Stimulated activated CD8-positive, alpha-beta memory T cell treated with anti-CD3 and anti-CD28 coated beads, Interleukin-4, amount 100 ng/mL, for 48 hours (primary cell): Measurements from ENCODE around the gene TLK2.
"Not testable (repeated sequence)": the region's sequence is repeated elsewhere in the genome, so short reads cannot be mapped to it uniquely, and the experiment has no call there.

Experiments
- DNase-seq: peaks from one replicate; pipeline ENCODE4 v3.0.0-alpha.2; 2020

The TLK2 gene

GRCh38 chr17:62562656-62563055, 84.0 kb downstream of the TLK2 start:
- DNase-seq = no peak

GRCh38 chr17:62565817-62566216, 87.2 kb downstream of the TLK2 start:
- no peak for DNase-seq

GRCh38 chr17:62566996-62567578, 88.5 kb downstream of the TLK2 start:
- DNase-seq = no peak

- DNase-seq = no peak
Measured at GRCh38 chr17:62572488-62572887, 93.9 kb downstream of the TLK2 start.

- DNase-seq = no peak
Measured at GRCh38 chr17:62572888-62573401, 94.3 kb downstream of the TLK2 start.

GRCh38 chr17:62573480-62574117, 95.0 kb downstream of the TLK2 start:
- no peak for DNase-seq

- DNase-seq = no peak
Measured at GRCh38 chr17:62576382-62576781, 97.8 kb downstream of the TLK2 start.

- no peak for DNase-seq
Measured at GRCh38 chr17:62578757-62579487, 100.3 kb downstream of the TLK2 start.

- no peak for DNase-seq
Measured at GRCh38 chr17:62580947-62581346, 102.3 kb downstream of the TLK2 start.

- no peak for DNase-seq
Measured at GRCh38 chr17:62581764-62582163, 103.1 kb downstream of the TLK2 start.

- DNase-seq = no peak
Measured at GRCh38 chr17:62587554-62587953, 108.9 kb downstream of the TLK2 start.

- DNase-seq = no peak
Measured at GRCh38 chr17:62588109-62588508, 109.5 kb downstream of the TLK2 start.

- DNase-seq = no peak
Measured at GRCh38 chr17:62591333-62591732, 112.7 kb downstream of the TLK2 start.

GRCh38 chr17:62591822-62592221, 113.2 kb downstream of the TLK2 start:
- not testable (repeated sequence) for DNase-seq

- no peak for DNase-seq
Measured at GRCh38 chr17:62592341-62593099, 113.9 kb downstream of the TLK2 start.

- DNase-seq = no peak
Measured at GRCh38 chr17:62595484-62595883, 116.9 kb downstream of the TLK2 start.

- DNase-seq = no peak
Measured at GRCh38 chr17:62596662-62597061, 118.0 kb downstream of the TLK2 start.

- DNase-seq = no peak
Measured at GRCh38 chr17:62597150-62597549, 118.5 kb downstream of the TLK2 start.

- DNase-seq = no peak
Measured at GRCh38 chr17:62597920-62598319, 119.3 kb downstream of the TLK2 start.

GRCh38 chr17:62599964-62600657, 121.5 kb downstream of the TLK2 start:
- no peak for DNase-seq

- DNase-seq = no peak
Measured at GRCh38 chr17:62600805-62601204, 122.2 kb downstream of the TLK2 start.

GRCh38 chr17:62601471-62601870, 122.8 kb downstream of the TLK2 start:
- no peak for DNase-seq

GRCh38 chr17:62603783-62604182, 125.2 kb downstream of the TLK2 start:
- not testable (repeated sequence) for DNase-seq
